GM12873 (cell line): ENCODE data around the gene VGLL3.

Source experiments
- CTCF ChIP-seq: IDR thresholded peaks from 2 replicates; pipeline ENCODE4 v1.5.1; 2012; ENCODE audit warnings: low read depth, mild to moderate bottlenecking, moderate library complexity, low read length, control low read depth; ENCODE audit not compliant: insufficient read depth; ENCODE audit errors: missing control alignments

The VGLL3 gene

DNA sequence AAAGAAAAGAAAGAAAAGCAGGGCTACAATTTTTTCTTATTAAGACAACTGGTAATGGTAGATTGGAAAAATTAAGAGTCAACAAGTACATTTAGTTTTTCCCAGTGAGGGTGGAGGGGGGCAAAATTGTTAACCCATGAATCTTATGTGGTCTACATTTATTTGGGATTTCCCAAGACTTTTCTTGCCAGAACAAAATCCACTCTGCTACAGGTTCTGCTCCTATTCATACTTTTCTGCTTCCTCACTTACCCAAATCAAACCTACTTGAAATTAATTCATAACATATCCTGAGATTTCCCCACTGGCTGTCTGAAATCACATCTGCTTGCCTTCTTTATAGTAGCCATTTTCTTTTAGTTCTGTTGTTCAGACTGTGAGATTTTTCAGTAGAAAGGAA lies 41.1 kb downstream of the VGLL3 start:
- TF ChIP-seq CTCF, result no peak

GRCh38 chr3:86948822-86949221 lies 42.1 kb downstream of the VGLL3 start:
- TF ChIP-seq CTCF, result no peak

DNA sequence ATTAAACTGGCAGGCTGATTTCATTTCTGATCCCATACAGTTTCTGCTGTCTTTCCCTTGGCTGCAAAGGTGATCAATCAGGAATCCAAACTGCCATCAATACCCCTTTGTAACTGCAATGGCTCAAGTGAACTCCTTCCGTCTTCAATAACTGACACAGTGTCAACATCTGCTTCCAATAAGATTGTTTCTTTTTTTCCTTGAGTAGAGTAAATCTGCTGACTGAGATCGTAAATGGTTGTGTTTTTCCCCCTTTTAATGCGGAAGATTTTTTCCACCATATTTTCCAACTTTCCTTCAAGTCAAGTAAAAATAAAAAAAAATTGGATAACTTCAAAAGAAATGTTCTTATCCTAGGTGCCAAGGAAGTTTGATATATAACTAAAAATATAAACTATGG lies 48.7 kb downstream of the VGLL3 start:
- no peak for TF ChIP-seq CTCF

DNA sequence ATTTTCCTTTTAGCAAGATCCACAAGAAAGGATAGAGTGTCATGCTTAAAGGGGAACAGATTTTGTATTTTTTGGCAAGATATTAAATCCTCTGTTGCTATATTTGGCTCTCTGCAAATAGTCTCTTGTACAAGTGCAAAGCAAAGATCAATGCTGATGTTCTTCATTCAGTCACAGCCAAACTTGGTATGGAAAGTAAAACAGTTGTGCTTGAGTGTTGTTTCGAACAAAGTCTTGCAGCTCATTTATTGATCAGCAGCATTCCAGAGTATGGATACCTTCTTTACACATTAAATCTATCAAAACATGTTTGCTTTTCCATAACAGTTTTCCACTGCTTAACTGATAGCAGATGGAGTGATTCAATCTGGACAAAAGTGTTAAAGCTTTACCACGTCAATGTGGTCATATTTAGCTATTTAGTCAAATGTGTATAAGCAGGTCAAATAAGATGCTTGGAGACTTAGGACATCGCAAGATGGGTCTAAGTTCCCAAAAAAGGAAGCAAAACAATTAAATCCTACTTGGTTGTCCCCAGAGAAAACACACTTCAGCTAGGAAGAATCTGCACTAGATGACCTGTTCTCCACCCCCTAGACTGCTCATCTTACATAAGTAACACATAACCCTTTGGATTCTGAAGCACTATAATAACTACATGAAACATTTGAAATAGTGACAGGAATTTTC lies 52.4 kb downstream of the VGLL3 start:
- no peak for TF ChIP-seq CTCF

GRCh38 chr3:86937306-86937791 lies 53.6 kb downstream of the VGLL3 start:
- TF ChIP-seq CTCF, result no peak

DNA sequence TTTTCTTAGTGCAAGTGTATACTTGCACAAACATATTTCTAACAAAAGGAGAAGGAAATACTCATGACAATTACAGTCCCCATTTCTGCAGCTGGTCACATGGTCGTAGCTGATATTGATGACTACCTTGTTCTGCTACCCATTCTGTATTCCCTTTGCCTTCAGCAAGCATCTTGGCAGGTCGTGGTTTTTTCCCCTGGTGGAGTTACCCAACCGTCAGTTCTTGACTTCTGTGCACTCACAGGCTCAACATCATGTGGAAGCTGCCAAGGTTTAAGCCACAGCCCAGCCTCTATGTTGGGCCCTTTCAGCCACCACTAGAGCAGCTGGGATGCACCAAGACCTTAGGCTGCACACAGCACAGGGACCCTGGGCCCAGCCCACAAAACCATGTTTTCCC lies 56.1 kb downstream of the VGLL3 start:
- TF ChIP-seq CTCF, result no peak

- no peak for TF ChIP-seq CTCF
These were observed 60.1 kb downstream of the VGLL3 start for GRCh38 chr3:86930831-86931230.
